H1 (cell line): ENCODE measurements around the gene CYTIP. TPM values are rescaled to one million over a fixed set of nuclear protein-coding genes. Genes with fewer than 3 reads are reported as not detected.

Source experiments
- CHD1 ChIP-seq: IDR thresholded peaks from 2 replicates; pipeline ENCODE4 v1.6.1; 2012; ENCODE audit warnings: low read depth, low read length, improper control_type of control experiment
- CREB1 ChIP-seq: IDR thresholded peaks from 2 replicates; pipeline ENCODE4 v1.6.1; 2012; ENCODE audit warnings: inconsistent platforms
- FOSL1 ChIP-seq: IDR thresholded peaks from 2 replicates; pipeline ENCODE4 v1.6.1; 2011; ENCODE audit warnings: mild to moderate bottlenecking, low read depth, low read length, moderate library complexity; ENCODE audit not compliant: insufficient read depth
- HDAC2 ChIP-seq, 2 experiments: fragments of 300-600 bp in 1 of 2; sonication (generic) in 1 of 2; IDR thresholded peaks; 2 replicates each; pipeline ENCODE4 v1.6.1; 2011 to 2012; ENCODE audit warnings: low read depth in 2 of 2, low read length in 2 of 2, mild to moderate bottlenecking in 2 of 2, moderate library complexity in 2 of 2, borderline replicate concordance in 1 of 2, inconsistent platforms in 1 of 2
- MAFK ChIP-seq: IDR thresholded peaks from 2 replicates; pipeline ENCODE4 v1.6.1; 2012; ENCODE audit warnings: low read depth, mild to moderate bottlenecking, improper control_type of control experiment, low read length
- POU5F1 ChIP-seq: IDR thresholded peaks from 2 replicates; pipeline ENCODE4 v1.6.1; 2011; ENCODE audit warnings: low read depth, mild to moderate bottlenecking, low read length, moderate library complexity
- RNF2 ChIP-seq: fragments of 200-900, 300-1000 bp; sonication (generic); IDR thresholded peaks from 2 replicates; pipeline ENCODE4 v1.7.1; 2016; ENCODE audit warnings: borderline replicate concordance, low read depth, mild to moderate bottlenecking, antibody characterized with exemption, low read length; ENCODE audit not compliant: poor library complexity, severe bottlenecking; ENCODE audit errors: missing control alignments
- TAF7 ChIP-seq: optimal IDR thresholded peaks from 2 replicates; pipeline ENCODE3; 2011; ENCODE audit warnings: low read depth, mild to moderate bottlenecking, inconsistent platforms, low read length, moderate library complexity, borderline replicate concordance
- polyA plus RNA-seq, 7 experiments: library from polyadenylated mRNA; depleted of rRNA in 3 of 7; stranded (reverse) in 5 of 7; unstranded in 2 of 7; fragments of >200 nt in 5 of 7; fragments of 200-250 nt in 2 of 7; gene quantifications; 1 replicate in 5 of 7; 2 replicates in 1 of 7; 4 replicates in 1 of 7; pipeline versions ENCODE4 v1.2.1 to v1.2.3, GENCODE V29; 2011 to 2013; ENCODE audit warnings: missing spikeins in 2 of 7, mixed read lengths in 2 of 7
- total RNA-seq: library from RNA; stranded (reverse); fragmentation: NEBNext Ultra II Directional; extraction: Animal tissue kit (Norgen Biotek cat#: 25700); gene quantifications from 2 replicates; pipeline ENCODE4 v1.2.1, GENCODE V29; 2021
- TF ChIP-seq, protein P1 (sequence below): IDR thresholded peaks from 2 replicates; pipeline ENCODE4 v1.6.1; 2012; ENCODE audit warnings: inconsistent platforms

CYTIP gene
- total and polyA plus RNA-seq, 2 of the 8 experiments (the other 6 are each of a cell fraction or from before 2014, with no cell fraction given) = 0.12 TPM; not detected in 1

DNA sequence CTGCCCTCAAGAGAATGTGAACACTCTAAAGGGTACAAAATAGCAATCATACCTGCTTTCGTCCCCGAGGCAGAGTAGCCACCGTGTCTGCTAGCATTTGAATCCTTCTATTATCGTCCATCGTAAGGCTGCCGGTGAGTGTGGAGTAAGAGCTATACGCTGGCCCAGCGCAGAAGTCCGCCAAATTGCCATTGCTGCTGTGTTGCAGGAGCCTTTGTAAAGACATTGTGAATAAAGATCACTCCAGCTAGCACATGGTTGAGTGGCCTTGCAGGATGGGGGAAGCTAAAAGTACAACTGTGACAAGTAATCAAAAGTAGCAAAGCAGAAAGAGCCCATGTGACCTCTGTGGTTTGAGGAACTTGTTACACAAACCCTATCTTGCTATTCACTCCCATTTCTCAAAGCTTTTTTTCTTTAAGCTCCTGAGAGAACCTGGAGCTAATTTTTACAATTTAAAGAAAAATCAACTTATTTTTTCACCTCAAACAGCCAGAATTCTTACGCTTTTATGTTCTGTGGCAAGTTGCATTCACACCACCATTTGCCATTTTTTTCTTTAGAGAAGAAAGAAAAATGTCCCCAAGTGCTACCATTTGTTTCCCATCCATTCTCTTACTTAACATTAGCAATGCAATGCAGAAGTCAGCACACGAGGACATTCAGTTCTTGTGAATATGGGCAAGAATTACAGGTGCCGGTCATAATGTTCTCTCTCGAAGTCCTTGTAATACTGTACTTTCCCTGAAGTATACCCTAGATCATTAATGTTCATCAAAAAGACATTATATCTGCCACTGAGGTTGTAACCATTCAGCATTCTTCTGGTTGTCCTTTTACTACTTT, at the start of gene CYTIP (continued):
- TF ChIP-seq, protein P1, sequence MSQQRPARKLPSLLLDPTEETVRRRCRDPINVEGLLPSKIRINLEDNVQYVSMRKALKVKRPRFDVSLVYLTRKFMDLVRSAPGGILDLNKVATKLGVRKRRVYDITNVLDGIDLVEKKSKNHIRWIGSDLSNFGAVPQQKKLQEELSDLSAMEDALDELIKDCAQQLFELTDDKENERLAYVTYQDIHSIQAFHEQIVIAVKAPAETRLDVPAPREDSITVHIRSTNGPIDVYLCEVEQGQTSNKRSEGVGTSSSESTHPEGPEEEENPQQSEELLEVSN = no peak
- TF ChIP-seq TAF7 (no peak), FOSL1 (no peak), MAFK (no peak), RNF2 (no peak), CHD1 (no peak), HDAC2 (IDR thresholded peaks at IDR 0.05; ENCODE audit: borderline replicate concordance in 1 of 2, low read depth in 2 of 2, low read length in 2 of 2) (no peak), CREB1 (no peak), POU5F1 (no peak)
- TF ChIP-seq, all 59 proteins: peak for 0
